Activated CD8-positive, alpha-beta memory T cell treated with anti-CD3 and anti-CD28 coated beads for 24 hours (primary cell): ENCODE data around the gene KCNJ11.

Source experiments
- DNase-seq: peaks from one replicate; pipeline ENCODE4 v3.0.0-alpha.2; 2020

KCNJ11 gene

DNA sequence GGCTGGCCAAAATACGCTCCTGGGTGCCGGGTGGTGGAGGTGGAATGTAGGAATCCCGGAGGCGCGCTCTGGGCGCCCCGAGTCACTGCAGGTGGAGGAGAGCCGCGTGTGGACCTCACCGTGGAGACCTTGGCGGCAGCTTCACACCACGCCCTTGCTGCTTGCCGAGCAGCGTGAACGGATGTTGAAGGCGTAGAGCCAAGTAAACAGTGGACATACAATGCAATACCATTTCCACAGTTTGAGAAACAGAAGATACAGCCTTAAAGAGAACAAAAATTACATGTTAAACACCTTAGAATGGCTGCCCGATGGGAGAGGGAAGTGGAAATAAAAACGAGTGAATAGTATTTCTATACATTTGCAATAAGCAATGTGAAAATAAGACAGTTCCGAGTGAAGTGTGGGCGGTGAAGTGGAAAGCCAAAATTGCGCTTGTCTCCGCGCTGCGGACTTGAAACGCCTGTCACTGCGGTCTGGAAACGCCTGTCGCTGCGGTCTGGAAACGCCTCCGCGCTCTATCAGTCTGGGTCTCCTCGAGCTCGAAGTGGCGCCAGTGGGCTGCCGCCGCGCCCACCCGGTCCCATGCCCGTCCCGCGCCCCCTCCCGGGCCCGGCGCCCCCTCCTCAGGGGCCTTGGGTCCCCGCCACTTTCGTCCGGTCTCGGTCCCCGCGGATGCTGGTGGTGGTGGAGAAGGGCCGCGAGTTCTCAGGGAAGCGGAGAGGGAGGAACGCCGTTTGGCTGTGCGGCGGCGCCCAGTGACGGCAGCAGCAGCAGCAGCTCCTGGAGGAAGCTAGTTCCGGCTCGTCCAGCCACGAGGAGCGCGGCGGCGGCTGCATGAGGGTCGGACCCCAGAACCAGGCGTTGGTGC, 35.3 kb downstream of the KCNJ11 start:
- peak; percentile 87 for DNase-seq

DNA sequence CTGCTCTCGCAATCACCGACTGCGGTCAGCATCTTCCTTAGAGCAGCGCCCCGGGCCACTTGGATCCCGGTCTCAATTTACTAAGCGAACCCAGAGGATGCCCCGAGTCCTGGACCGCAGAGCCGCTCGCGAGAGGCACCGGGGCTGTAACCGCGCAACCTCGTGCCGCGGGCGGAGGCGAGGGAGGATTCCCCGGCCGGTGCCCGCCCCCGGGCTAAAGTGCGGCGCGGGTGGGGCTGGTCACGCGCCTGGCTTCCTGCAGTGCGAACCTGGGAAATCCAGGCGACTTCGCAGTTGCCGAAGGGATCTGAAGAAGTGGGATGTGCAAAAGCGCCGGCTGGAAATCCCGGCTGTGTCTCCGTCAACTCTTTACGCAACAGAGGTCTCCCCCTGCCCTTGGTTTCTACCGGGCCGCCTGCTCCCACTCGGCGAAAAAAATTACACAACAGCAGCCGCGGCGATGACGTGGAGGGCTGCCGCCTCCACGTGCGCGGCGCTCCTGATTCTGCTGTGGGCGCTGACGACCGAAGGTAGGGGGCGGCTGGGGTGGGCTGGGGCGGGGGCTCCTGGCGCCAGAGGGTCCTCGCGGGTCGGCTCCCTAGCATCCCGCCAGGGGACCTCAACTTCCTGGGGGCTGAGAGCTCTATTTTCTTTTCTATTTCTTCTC, 36.8 kb downstream of the KCNJ11 start, which contains the start of gene NCR3LG1:
TSS of gene NCR3LG1 (plus strand) at position 291 of the 667 bp plus-strand sequence. CDS start at position 461, 170 bp downstream.
- peak; percentile 85 for DNase-seq

DNA sequence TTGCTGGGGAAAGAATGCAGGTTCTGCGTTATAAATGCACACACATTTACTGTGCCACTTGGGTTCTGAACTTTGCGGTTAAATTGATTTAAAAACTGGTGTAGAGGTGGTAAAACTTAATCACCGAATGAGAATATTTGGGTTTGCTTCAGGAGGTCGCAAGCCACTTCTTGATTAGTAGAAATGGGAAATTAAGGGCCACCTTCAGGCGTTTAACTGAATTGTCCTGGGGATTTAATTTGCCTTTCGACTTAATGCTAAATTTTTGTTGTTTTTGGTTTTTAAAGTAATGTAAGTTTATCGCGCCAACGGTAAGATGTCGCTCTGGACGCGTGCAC, 37.3 kb downstream of the KCNJ11 start:
- DNase-seq = no peak

- DNase-seq = no peak
Observed at GRCh38 chr11:17350455-17351171, 37.8 kb downstream of the KCNJ11 start.

GRCh38 chr11:17347676-17348075, 40.8 kb downstream of the KCNJ11 start:
- DNase-seq = no peak

- DNase-seq = no peak
Observed at GRCh38 chr11:17343907-17344306, 44.6 kb downstream of the KCNJ11 start.

GRCh38 chr11:17343257-17343656, 45.2 kb downstream of the KCNJ11 start:
- DNase-seq = no peak
